HL-60/S4 treated with phorbol 12-myristate 13-acetate at 8.2 ng/mL for 4 days and 3 days (cell line): ENCODE data around the gene NHP2.

Experiments used
- in situ Hi-C: fragments of 300-500 bp; cut with MboI; formaldehyde crosslinking; loops from 2 replicates; pipeline ENCODE4 v1.15.0; 2022; ENCODE audit warnings: low sequenced_read_pairs

NHP2 gene

DNA sequence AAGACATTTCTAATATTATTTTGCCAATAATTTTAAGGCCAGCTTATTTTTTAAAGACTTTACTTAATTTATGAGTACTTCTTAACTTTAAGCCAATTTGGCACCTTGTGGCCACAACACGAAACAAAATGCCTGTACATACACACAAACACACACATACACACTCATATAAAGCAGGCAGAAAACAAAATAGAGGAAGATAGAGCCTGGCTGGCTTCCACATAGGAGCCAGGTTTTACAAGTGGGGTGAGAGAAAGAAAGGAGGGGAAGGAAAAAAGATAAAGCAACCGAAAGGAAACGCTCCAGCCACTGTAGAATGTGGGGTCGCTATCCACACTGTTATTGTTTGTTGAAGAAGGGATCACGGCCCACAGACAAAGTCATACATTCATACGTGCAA, 23.1 kb upstream of the NHP2 start:
- in situ Hi-C loops = no loop called here

DNA sequence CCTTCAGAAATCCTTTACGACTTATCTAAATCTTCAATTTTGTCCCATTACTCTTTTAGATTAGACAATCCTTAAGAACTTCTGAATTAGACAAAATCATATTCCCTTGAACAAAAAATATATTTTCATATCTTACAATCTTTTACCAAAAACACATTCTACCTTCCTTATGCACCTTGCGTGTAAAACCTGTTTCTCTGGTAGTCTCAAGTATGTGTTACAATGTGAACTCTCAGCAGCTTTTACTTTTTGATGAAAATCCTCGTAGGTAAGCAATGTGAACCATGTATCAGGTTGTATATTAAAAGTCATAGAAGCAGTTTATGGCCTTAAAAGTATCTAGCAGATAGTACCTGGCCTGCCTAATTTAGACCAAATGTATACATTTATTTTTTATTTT, 20.8 kb upstream of the NHP2 start:
- in situ Hi-C loops = no loop called here

DNA sequence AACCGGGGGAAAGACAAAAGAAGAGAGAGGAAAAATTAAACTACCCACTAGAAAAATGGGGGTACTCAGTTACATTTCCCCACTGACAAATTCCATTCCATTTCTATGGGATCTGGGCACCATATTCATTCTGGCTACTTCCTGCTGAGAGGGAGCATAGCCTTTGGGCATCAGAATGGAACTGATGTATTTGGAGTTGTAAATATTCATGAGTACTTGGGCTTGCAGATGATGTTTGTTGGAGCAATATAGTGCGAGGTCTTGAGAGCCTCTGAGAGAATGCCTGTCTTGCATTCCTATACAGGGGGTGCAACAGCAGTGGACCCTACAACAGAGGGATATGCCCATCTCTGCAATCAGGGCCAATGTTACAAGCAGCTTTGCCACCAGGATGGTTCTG, 16.8 kb upstream of the NHP2 start:
- in situ Hi-C loops = no loop called here

DNA sequence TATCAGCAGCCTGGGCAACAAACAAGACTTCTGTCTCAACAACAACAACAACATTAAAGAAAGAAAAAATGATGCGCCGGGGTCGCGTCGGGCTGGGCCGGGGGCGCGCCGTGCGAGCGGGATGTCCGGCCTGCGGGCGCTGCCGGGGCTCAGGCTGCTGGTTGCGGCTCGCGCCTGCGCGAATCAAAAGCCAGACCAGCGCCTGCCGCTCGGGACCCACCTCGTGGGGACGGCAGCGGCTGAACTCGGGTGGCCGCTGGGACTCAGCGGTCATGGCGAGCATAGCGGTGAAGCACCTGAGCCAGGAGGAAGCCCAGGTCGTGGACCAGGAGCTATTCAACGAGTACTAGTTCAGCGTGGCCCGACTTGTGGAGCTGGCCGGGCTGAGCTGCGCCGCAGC, 11.9 kb upstream of the NHP2 start:
- in situ Hi-C loops = no loop called here

DNA sequence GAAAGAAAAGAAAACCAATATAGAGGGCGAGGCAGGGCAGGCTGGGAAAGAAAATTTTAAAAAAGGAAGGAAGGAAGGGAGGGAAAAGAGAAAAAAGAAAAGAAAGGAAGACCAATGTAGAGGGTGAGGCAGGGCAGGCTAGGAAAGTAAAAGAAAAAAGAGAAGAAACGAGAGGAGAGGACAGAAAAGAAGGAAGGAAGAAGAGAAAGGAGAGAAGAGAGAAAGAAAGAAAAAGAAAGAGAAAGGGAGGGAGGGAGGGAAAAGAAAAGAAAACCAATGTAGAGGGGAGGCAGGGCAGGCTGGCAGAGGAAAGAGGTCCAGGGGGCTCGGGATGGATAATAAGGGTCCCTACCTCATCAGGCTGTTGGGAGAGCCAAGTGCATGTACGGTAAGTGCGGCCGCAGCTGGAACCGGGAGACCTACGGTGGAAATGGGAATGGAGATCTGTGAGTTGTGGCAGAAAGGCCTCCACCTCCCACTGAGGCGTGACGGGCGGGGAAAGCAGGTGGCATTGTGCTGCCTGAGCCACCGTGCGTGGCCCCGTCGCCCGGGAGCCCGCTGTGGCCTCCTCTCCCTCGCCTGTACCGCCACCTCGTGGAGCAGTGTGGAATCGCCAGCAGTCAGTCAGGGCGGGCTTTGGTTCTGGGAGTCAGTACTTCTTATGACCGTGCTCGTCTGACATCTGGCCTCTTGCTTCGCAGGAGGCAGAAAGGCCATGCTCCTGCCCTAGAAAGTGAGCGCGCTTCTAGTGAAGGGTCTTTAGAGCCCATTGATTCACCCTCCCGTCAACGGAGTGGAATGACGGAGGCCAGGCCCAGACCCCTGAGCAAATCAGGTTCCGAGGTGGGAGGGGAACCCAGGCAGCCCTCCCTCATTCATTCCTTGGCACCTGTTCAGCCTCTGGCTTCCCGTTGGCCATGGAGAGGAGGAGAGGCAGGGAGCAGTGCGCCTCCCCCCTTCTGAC, 10.4 kb upstream of the NHP2 start:
- in situ Hi-C loops = no loop called here

DNA sequence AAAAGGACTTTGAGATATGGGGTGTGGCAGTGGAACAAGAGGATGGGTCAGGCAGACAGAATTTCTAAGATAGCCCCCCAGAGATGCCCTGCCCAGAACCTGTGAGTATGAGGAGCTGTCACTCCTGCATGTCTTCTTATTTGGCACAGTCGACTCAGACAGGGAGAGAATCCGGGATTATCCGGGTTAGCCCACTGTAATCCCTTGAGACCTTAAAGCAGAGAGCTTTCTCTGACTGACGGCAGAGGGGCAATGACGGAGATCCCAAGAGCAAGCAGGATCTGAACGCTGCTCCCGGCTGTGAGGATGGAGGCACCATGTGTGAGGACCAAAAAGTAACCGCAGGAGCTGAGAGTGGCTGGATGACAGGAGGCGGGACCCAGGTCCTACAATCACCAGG, 8.8 kb upstream of the NHP2 start:
- in situ Hi-C loops = no loop called here

DNA sequence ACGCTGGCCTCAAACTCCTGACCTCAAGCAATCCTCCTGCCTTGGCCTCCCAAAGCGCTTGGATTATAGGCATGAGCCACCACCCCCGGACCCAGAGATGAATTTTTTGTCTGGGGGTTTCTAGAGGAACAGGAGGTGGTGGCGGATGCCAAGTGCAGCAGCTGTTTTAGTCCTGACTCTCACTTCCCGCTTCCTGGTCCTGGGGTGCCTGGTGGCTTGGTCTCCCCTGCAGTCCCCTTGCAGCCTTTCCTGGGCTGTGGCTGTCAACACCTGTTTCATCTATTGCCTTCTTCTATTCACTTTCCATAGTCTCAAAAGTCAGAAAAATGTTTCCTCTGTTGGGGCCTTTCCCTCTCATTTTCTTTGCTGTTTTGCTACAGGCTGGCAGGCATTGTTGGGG, 6.5 kb upstream of the NHP2 start:
- in situ Hi-C loops = no loop called here

DNA sequence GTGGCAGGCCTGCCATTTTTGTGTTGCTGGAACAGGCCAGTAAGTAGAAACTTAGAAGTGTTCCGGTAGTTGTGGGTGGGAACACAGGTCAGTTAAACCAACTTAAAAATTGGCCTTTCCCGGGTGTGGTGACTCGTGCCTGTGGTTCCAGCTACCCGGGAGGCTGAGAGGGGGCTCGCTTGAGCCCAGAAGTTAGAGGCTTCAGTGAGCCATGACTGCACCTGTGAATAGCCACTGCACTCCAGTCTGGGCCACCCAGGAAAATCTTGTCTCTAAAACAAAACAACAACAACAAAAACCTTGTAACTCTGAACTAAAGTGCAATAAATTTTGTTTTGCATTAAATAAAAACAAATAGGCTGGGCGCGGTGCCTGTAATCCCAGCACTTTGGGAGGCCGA, 1.4 kb upstream of the NHP2 start:
- in situ Hi-C loops = loop anchor here (10.0 kb wide), 1 partner anchor 80 kb away; no protein-coding TSS in a partner anchor

DNA sequence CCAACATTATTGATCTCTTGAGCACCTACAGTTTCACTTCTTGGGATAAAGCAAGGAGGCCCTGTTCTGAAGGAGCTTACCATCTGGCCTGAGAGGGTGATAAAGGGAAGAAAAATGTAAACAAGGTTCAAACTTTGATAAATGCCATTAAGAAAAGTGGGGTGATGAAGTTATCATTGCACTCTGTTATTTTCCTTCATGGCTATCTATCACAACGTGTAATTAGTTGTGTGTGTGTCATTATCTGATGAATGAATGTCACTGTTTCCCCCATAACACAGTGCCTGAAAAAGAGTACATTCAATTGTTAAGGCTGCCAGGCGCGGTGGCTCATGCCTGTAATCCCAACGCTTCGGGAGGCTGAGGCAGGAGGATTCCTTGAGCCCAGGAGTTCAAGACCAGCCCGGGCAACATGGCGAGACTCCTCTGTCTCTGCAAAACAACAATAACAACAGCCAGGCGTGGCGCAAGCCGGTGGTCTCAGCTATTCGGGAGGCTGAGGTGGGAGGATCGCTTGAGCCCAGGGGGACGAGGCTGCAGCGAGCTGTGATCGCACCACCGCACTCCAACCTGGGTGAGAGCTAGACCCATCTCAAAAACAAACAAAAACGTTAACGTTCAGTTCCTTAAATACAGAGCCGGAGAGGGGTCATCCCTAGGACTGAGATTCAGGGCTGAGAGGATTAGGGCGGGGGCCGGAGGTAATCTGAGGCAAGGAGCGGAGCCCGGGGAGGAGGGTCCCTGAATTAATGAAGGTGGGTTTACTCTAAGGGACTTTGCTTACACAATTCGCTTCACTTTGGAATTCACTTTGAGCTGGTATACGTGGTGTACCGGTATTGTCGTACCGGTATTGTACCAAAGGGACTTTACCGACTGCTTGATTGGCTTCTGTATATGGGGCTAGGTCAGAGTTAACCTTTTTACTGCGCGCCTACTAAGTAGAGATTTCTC, 917 bp downstream of the NHP2 start:
- in situ Hi-C loops = loop anchor here (10.0 kb wide), 1 partner anchor 78 kb away; no protein-coding TSS in a partner anchor

DNA sequence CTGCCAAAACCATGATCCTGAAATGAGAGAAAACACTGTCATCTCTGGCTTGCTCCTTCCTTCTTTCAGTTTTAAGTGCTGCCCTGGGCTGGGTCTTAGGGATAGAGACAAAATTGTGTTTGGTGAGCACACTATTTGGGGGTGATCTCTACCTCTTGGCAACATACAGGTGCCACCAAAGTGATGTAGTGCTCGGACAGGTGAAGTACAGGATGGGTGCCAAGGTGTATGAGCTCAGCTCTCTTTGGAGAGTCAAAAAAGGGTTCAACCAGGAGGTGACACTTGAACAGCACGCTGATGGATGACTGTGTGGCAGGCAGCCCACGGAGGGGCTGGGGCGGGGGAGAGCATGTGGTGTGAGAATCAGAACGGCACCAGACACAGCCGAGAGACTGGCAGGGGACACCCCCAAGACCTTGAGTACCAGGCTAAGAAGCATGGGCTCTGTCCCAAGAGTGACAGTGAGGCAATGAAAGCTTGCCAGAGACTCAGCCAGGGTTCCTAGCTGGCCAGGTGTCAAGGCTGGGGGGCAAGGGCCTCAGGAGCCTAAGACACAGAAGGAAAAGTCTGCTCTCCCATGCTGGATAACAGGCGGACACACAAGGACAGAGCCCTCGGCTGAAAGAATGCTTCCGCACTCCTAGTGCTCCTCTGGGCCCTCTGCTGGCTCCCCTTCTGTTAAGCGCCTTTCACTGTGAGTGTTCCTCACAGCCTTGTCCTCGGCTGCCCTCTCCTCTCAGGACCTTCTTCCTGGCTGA, 2.5 kb downstream of the NHP2 start:
- in situ Hi-C loops = loop anchor here (10.0 kb wide), 1 partner anchor 76 kb away; no protein-coding TSS in a partner anchor

DNA sequence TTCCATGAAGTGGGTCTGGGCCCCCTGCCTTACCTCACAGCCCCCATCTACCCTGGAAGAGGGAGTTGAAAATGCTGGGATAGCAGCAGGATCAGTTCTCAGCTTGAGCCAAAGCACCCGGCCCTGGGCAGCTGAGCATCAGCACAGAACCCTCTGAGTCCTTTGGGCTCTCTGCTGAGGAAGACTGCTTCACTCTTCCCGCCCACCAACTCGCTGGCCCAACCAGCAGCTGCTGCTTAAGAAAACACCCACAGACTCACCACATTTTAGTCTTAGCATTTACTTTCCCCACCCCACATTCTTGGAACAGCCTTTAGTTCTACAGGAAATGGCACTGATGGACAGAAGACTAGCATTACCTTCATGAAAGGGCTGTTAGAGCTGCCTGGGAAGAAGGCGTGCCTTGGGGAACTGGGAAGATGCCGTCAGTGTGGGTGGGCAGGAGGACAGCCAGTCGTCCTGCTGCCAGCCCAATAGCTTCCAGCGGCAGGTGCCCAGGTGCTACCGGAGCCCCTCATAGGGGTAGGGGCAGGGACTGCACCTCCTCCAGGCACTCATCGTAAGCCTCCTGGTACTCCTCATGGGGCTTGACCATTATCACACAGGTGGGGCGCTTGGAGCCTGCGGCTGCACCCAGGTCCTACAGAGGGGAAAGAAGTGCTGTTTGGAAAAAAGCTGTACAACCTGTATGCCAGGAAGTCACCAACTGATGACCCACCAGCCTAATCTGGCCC, 4.3 kb downstream of the NHP2 start:
- in situ Hi-C loops = no loop called here

DNA sequence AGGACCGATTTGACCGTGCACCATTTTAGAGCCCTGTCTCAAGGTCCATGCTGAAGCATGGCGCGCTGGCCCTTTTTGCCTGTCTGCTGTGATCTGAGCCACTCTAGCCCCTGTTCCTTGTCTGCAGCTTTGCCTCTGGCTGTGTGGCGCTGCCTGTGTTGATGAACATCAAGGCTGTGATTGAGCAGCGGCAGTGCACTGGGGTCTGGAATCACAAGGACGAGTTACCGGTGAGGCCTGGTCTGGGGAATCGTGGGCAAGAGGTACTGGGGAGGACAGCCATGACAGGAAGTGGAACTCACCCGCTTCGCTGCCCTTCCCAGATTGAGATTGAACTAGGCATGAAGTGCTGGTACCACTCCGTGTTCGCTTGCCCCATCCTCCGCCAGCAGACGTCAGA, 6.3 kb downstream of the NHP2 start:
- in situ Hi-C loops = no loop called here

DNA sequence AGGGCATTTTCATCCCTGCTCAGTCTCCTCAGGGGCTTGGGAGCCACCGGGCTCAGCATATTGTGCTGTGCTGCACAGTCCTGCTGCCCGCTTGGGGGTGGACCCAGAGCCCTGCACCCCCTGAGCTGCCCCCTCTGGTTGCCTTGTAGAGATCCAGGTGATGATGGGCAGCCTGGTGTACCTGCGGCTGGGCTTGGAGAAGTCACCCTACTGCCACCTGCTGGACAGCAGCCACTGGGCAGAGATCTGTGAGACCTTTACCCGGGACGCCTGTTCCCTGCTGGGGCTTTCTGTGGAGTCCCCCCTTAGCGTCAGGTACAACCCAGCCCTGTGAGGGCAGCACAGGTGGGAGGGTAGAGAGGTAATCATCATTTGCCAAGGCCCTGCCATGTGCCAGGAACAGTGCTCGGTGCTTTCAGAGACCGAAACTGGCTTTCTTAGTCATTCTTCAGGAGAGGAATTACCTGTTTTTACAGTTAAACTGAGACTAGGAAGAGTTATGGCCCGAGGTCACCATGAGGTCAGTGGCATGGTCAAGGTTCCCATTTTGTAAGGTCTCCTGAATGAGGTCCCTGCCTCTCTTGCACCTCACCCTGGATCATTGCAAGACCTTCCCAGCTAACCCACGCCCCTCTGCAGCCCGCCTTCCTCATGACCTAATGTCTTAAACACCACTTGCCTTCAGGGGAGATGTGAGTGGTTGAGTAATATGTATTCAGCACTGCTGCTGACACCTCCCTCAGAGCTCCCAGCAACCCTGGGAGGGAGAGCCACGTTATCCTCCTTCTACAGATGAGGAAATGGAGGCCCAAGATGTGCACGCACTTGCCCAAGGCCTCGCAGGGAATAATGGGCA, 7.5 kb downstream of the NHP2 start:
- in situ Hi-C loops = no loop called here

DNA sequence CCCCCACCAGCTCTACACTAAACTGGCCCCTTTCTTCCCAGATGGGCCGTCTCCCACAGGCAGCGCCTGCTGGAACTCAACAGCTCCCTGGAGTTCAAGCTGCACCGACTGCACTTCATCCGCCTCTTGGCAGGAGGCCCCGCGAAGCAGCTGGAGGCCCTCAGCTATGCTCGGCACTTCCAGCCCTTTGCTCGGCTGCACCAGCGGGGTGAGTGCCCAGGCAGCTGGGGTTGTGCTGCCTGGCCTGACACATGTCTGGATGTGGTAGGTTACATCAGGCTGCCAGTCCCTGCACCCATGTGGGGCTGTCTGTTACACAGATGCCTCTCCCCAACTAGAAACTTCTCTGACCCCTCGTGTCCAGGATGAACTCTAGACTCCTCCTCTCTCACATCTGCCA, 9.8 kb downstream of the NHP2 start:
- in situ Hi-C loops = no loop called here

DNA sequence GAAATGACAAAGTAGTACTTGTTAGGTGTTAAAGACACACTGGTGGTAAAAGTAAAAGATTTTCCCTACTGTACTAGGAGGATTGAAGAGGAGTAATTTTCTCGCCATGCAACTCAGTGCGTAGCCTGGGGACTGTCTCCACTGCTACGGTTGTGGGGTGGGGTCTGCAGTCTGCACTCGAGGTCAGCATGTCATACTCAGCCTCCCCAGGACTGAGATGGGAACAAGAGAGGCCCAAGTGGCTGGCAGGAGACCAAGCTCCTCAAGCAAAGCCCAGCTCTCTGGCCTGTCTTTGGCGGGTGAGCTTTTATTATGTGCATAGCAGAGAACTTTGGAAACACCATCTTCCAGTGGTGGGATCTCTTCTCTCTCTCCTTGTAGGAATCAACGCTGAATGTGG, 10.4 kb downstream of the NHP2 start:
- in situ Hi-C loops = no loop called here

DNA sequence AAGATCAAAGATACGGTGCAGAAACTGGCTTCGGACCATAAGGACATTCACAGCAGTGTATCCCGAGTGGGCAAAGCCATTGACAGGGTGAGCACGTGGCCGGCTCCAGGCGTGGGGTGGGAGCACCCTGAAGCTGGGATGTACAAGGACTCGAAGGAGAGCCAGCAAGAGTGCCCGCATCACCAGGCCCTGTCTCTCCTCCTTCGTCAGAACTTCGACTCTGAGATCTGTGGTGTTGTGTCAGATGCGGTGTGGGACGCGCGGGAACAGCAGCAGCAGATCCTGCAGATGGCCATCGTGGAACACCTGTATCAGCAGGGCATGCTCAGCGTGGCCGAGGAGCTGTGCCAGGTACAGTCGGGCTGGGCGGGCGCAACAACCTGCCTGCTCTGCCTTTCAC, 11.0 kb downstream of the NHP2 start:
- in situ Hi-C loops = no loop called here

DNA sequence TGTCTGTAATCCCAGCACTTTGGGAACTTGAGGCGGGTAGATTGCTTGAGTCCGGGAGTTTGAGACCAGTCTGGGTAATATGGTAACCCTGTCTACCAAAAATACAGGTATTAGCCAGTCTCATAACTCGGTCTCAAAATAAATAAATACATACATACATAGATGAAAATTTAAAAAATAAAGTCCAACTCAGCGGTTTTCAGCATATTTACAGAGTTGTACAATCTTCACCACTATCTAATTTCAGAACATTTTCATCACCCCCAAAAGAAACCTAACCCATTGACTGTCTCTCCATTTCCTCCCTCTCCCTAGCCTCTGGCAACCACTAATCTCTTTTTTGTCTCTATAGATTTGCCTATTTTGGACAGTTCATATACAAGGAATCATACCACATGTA, 12.1 kb downstream of the NHP2 start:
- in situ Hi-C loops = no loop called here

DNA sequence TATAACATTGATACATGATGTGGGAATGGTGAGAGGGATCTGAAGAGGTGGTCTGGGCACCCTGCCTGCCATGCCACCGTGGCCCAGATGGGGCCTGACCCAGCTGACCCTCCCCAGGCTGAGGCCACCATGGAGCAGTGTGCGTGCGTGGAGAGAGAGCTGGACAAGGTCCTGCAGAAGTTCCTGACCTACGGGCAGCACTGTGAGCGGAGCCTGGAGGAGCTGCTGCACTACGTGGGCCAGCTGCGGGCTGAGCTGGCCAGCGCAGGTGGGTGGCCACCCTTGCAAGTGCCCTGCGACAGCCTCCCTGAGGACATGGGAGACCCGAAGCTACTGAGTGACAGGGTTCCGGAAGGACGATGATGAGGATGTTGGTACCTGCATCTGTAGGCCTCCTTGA, 15.7 kb downstream of the NHP2 start:
- in situ Hi-C loops = no loop called here

DNA sequence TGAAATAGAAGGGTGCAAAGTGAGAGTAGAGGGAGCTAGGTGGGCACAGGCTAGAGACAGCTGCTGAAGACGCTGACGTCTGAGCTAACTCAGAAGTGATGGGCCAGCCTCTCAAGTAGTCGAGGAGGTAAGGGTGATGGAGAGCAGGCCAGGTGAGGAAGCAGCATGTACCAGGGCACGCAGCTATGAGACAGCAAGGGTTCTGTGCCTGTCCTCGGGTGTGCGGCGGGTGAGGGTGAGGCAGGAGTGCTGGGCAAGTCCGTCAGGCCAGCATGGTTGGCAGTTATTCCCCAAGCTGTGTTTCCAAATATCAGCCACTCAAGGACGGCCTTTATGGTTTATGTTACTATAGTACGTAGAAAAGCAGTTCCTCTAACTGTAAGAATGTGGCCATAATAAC, 16.7 kb downstream of the NHP2 start:
- in situ Hi-C loops = no loop called here
